Measurements from ENCODE around the gene NKAPD1. TPM values are rescaled to one million over a fixed set of nuclear protein-coding genes. Genes with fewer than 3 reads are reported as not detected.
"Not testable (repeated sequence)": the region's sequence is repeated elsewhere in the genome, so short reads cannot be mapped to it uniquely, and the experiment has no call there.

Gene NKAPD1
- total RNA-seq, 1 donor = 12.1 TPM

DNA sequence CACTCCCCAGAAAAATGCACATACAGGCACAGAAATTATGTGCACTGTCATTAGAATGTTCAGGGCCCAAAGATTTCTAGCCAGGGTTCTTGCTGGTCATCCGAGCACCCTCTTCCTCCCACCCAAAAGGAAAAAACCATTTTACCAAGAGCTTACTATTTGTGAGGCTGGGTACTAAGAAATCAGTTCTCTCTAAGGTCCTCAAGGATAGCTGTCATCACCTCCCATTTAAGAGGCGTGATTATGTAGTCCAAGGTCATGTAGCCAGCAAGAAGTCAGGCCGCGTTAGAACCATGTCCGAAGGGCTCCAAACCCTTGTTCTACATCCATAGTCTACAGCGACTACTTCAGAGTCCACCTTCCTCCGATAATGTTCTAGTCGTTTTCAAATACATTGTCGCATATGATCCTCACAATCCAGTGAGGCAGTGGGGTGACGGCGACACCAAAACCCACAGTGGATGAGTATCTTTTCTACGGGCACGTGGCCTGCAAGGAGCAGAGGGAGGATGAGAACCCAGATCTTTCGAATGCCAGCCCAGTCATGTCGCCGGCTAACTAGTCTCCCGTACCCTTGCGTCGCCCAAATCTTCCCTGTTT is 11.8 kb downstream of the NKAPD1 start:
- DNase-seq (ENCODE audit: low read depth in 2 of 3, low spot score in 2 of 3) = peak in 1 of 3 donors; percentile 39

- peak; percentile 96 to 99 (median 98) for DNase-seq (ENCODE audit: low read depth in 2 of 3, low spot score in 2 of 3)
Measured at GRCh38 chr11:112086422-112087191, 12.5 kb downstream of the NKAPD1 start, which contains the start of the genes SDHD and TIMM8B. SDHD (plus strand) TSS chr11:112086873; CDS start chr11:112086908, 35 bp downstream. TIMM8B (minus strand) TSS chr11:112086756; CDS start chr11:112086723, 33 bp downstream.

GRCh38 chr11:112087212-112087611 is 13.1 kb downstream of the NKAPD1 start:
- no peak for DNase-seq (ENCODE audit: low read depth in 2 of 3, low spot score in 2 of 3)

DNA sequence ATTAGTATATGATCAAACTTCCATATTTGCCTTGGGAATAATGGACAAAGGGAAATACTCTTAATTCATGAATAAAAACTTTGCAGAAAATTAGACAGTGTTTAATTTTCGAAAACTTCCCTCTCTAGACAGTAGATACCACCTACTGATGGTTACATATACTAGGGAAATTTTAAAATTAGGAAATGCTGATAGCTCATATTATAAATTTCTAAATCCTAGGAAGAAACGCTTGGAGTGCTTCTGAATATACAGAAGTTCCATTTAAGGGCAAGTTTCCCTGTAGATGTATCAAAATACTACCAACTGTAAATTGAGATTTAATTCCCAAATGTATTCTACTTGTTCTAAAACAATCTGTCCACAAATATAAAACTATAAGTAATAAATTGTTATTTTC is 21.2 kb downstream of the NKAPD1 start:
- not testable (repeated sequence) for DNase-seq (ENCODE audit: low read depth in 2 of 3, low spot score in 2 of 3)

- no peak for DNase-seq (ENCODE audit: low read depth in 2 of 3, low spot score in 2 of 3)
Measured at GRCh38 chr11:112096194-112096593, 22.1 kb downstream of the NKAPD1 start.

DNA sequence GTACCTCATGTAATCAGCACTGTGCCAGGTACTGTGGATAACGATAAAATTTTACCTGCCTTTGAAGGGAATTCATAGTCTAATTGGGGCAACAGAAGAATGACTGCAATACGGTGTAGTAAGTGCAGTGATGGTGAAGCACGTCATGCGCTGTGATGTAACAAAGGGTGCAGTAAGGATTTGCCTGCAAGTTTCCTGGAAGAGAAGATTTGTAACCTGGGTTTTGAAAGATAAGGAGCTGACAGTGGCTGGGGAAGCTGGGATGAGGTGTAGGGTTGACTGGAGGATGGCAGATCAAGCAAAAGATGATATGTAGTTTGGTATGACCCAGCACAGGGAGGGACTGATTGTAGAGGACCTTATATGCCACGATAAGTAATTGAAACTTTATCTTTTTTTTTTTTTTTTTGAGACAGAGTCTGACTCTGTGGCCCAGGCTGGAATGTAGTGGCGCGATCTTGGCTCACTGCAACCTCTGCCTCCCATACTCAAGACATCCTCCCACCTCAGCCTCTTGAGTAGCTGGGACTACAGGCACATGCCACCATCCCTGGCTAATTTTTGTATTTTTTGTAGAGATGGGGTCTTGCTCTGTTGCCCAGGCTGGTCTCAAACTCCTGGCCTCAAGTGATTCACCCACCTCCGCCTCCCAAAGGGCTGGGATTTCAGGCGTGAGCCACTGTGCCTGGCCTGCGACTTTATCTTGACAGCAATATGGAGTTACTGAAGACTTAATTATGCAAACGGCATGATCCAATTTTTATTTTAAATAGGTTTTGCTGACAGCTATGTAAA is 23.8 kb downstream of the NKAPD1 start:
- no peak for DNase-seq (ENCODE audit: low read depth in 2 of 3, low spot score in 2 of 3)

DNA sequence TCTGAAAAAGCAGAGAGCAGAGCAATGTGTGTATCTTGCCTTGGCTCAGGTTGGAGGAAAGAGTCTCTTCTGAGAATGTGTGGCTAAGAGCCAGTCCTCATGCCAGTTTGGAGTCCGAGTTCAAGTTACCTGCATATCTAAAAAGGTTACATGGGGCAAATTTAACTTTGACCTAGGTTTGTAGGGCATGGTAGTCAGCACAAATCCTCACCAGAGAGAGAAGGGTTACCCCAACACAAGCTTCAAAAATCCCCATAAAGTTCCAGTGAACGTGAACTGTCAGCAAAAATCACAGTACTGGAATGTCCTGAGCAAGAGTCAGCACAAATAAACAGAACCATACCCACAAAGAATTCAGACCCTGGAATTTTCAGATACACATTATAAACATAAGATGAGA is 26.4 kb downstream of the NKAPD1 start:
- no peak for DNase-seq (ENCODE audit: low read depth in 2 of 3, low spot score in 2 of 3)

GRCh38 chr11:112103446-112103845 is 29.3 kb downstream of the NKAPD1 start:
- DNase-seq (ENCODE audit: low read depth in 2 of 3, low spot score in 2 of 3) = no peak

DNA sequence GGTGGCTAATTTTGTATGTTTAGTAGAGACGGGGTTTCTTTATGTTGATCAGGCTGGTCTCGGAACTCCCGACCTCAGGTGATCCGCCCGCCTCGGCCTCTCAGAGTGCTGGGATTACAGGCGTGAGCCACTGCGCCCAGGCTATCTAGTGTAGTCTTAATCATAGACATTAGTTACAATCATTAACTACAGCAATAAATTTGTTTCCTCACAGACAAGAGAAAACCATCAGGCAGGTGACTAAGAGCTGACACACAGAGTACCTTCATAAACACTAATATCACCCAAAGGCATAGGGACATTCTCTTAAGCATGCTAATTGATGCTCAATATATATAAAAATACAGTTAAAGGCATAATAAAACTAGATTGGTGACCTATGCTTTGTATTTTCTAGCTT is 32.0 kb downstream of the NKAPD1 start:
- no peak for DNase-seq (ENCODE audit: low read depth in 2 of 3, low spot score in 2 of 3)

DNA sequence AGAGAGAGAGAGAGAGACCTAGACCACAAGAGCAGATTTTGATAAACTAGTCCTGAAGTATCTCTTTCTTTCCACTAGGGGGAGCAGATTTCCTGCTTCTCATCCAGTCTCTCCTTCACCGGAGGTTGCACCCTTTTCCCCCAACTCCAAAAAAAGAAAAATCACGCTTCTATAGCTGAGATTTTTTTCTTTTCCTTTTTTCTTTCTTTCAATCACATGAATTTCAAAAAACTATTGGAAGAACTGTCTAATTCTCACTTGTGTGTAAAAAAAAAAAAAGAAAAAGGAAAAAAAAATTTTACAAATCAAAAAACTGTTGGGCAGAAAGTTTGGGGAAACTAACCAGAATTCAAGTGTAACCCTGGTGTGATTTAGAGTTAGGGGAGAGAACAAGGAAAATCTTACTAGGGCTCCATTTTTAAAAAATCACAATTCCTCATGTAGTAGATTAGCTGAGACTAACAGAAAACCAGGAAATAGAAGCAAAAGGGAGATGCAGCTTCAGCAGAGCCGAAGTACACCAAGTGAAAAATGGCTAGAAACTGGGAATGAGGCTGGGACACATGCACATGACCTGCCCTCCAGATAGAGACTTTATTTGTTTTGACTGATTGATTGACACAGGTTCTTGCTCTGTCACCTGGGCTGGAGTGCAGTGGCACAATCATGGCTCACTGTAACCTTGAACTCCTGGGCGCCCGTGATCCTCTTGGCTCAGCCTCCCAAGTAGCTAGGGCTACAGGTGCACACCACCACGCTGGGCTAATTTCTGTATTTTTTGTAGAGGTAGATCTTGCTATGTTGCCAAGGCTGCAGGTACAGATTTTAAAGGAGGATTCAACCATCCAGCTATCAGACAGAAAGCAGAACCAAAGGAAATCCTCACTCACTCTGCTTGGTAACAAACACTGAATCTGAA is 39.7 kb downstream of the NKAPD1 start:
- peak; percentile 10 to 60 (median 48) for DNase-seq (ENCODE audit: low read depth in 2 of 3, low spot score in 2 of 3)

DNA sequence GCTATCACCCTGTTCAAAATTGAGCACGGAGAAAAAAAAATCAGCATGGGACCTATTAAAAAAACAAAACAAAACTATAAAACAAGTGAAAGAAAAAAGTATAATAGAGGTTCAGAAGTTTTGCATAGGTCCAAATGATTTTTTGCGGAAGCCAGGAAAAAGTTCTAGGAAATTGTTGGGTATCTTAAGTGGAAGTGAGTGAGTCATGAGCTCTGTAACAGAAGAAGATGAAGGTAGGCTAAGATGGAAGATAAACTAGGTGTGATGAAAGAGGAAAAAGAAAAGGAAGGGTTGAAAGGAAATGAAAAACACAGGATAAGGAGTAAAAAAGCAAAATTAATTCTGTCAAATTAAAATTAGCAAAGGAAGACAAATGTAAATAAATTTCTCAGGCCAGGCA is 40.4 kb downstream of the NKAPD1 start:
- no peak for DNase-seq (ENCODE audit: low read depth in 2 of 3, low spot score in 2 of 3)

DNA sequence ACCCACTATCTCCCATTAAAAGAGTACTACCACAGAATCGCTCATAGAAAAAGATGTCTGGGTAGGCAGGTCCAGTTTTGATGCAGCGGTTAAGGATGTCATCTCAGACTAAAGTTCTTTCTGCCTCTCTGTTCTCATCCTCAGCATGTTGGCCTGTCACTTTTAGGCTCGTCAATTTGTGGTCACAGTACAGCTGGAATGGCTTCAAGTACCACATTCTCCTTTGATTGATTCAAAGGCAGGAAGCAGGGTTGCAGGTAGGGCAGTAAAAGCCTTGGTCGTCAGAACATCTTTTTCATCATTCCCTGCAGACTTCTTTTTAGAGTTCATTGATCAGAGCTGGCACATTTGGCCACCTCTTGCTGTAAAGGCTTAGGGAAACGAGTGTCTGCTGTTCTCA is 41.3 kb downstream of the NKAPD1 start:
- DNase-seq (ENCODE audit: low read depth in 2 of 3, low spot score in 2 of 3) = no peak

GRCh38 chr11:112118176-112118575 is 44.1 kb downstream of the NKAPD1 start:
- DNase-seq (ENCODE audit: low read depth in 2 of 3, low spot score in 2 of 3) = peak in 1 of 3 donors; percentile 16

DNA sequence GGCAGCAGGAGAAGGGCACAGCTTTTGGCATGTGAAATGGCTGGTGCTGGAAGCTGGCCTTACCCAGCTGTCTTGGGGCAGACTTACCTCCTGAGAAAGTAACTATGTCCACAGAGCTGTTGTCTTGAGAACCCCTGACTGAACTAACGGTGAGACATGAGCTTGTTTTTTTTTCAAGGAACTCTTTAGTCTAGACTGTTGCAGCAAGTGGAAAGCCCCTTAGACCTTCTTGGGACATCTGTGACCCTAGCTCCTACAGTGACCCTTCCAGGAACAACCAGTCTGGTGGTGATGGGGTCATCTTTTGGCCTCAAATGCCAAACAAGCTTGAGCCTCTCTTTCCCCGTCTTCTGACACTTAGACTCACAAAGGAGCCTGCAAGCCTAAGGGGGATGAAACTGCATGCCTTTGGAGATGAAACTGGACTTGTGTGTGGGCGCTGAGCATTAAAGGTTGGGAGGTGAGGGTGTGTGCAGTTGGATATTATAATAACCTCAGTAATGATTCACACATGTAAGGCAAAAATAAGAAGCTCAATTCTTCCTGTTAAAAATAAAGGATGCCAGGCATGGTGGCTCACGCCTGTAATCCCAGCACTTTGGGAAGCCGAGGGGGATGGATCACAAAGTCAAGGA is 48.0 kb downstream of the NKAPD1 start:
- DNase-seq (ENCODE audit: low read depth in 2 of 3, low spot score in 2 of 3) = no peak

DNA sequence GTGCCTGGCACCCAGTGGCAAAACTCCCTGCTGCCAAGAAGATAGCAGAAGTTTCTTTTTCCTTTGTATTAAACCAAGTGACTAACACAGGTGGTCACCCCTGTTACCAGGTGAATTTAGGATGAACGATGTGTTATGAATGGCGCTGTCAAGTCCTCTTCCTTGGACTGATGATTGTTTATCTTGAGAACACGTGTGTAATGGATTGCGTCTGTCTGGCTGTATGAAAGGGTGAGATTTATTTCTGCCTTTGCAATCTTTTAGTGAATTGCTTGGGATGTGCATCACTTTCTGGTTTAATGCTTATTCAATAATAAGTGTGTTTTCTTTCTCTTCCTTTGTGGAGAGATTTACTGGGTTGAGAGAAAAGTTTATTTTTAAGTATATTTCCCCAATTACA is 49.0 kb downstream of the NKAPD1 start:
- no peak for DNase-seq (ENCODE audit: low read depth in 2 of 3, low spot score in 2 of 3)

DNA sequence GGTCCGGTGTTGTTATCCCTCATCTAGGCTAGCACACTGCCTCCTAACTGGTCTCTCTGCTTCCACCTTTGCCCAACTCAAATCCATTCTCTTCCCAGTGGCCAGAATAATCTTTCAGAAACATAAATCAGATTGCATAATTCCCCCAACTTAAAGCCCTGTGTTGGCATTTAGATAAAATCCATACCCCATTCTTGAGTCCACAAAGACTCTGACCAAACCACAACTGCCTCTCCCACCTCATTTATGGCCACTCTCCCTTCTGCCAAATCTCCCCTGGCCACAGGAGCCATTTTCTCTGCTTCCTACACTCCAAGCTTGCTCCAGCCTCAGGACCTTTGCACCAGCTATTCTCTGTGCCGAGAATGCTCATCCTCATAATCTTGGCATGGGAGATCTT is 53.0 kb downstream of the NKAPD1 start:
- DNase-seq (ENCODE audit: low read depth in 2 of 3, low spot score in 2 of 3) = no peak

GRCh38 chr11:112128483-112129121 is 54.5 kb downstream of the NKAPD1 start:
- DNase-seq (ENCODE audit: low read depth in 2 of 3, low spot score in 2 of 3) = no peak

- DNase-seq (ENCODE audit: low read depth in 2 of 3, low spot score in 2 of 3) = peak in 2 of 3 donors; percentile 35 to 73
Measured at GRCh38 chr11:112129656-112130055, 55.6 kb downstream of the NKAPD1 start.

GRCh38 chr11:112132737-112133136 is 58.6 kb downstream of the NKAPD1 start:
- no peak for DNase-seq (ENCODE audit: low read depth in 2 of 3, low spot score in 2 of 3)
